Umbilical cord (tissue), 2 donors: Measurements from ENCODE around the gene GDPD5. TPM values are rescaled to one million over a fixed set of nuclear protein-coding genes. Genes with fewer than 3 reads are reported as not detected.

Source experiments
- DNase-seq: peaks from one replicate; pipeline ENCODE4 v3.0.0-alpha.2; 2015; ENCODE audit warnings: low spot score
- total RNA-seq: library from RNA; depleted of rRNA; stranded (reverse); fragments of >200 nt; gene quantifications from one replicate; pipeline ENCODE4 v1.2.3, GENCODE V29; 2014; ENCODE audit warnings: low replicate concordance; ENCODE audit not compliant: insufficient read depth

GDPD5 gene
- total RNA-seq, 1 donor from 2014 or later: 54.4 TPM

GRCh38 chr11:75402002-75402773 is 123.6 kb downstream of the GDPD5 start:
- DNase-seq: no peak

GRCh38 chr11:75400146-75400865 is 125.4 kb downstream of the GDPD5 start:
- DNase-seq: no peak

- DNase-seq: peak; percentile 97
Measured at GRCh38 chr11:75399344-75400145, 126.2 kb downstream of the GDPD5 start, which contains the start of gene RPS3. Gene RPS3 (plus strand): TSS chr11:75399518. CDS start chr11:75399548, 30 bp downstream.

GRCh38 chr11:75398906-75399305 is 126.8 kb downstream of the GDPD5 start:
- DNase-seq: no peak

GRCh38 chr11:75394085-75394840 is 131.5 kb downstream of the GDPD5 start:
- DNase-seq: no peak

GRCh38 chr11:75389925-75390324 is 135.8 kb downstream of the GDPD5 start:
- no peak for DNase-seq

- no peak for DNase-seq
Measured at GRCh38 chr11:75389276-75389605, 136.5 kb downstream of the GDPD5 start.

- peak; percentile 77 for DNase-seq
Measured at GRCh38 chr11:75388386-75389275, 137.1 kb downstream of the GDPD5 start.

- DNase-seq: no peak
Measured at GRCh38 chr11:75387736-75388294, 137.9 kb downstream of the GDPD5 start.

GRCh38 chr11:75386942-75387630 is 138.7 kb downstream of the GDPD5 start:
- no peak for DNase-seq

Other genes starting within 250 kb of the GDPD5 start
- gene ARRB1, start 174.3 kb downstream of the GDPD5 start, total RNA-seq: 7.5 TPM
- gene RPS3, start 126.4 kb downstream of the GDPD5 start, total RNA-seq: 1,308 TPM
- 5.3 TPM for gene KLHL35, start 92.7 kb downstream of the GDPD5 start, total RNA-seq
- 1,357 TPM for gene SERPINH1, start 36.3 kb upstream of the GDPD5 start, total RNA-seq
- gene MAP6, start 143.1 kb upstream of the GDPD5 start, total RNA-seq: 10.4 TPM
- gene MOGAT2, start 191.9 kb upstream of the GDPD5 start, total RNA-seq: 1.9 TPM
- gene DGAT2, start 242.8 kb upstream of the GDPD5 start, total RNA-seq: 1.7 TPM